ENCODE results near the gene CBR1. TPM values are rescaled to one million over a fixed set of nuclear protein-coding genes. Genes with fewer than 3 reads are reported as not detected.

CBR1 gene
- total and polyA plus RNA-seq, 4 donors, result 36.1 to 158 (median 74.4) TPM

DNA sequence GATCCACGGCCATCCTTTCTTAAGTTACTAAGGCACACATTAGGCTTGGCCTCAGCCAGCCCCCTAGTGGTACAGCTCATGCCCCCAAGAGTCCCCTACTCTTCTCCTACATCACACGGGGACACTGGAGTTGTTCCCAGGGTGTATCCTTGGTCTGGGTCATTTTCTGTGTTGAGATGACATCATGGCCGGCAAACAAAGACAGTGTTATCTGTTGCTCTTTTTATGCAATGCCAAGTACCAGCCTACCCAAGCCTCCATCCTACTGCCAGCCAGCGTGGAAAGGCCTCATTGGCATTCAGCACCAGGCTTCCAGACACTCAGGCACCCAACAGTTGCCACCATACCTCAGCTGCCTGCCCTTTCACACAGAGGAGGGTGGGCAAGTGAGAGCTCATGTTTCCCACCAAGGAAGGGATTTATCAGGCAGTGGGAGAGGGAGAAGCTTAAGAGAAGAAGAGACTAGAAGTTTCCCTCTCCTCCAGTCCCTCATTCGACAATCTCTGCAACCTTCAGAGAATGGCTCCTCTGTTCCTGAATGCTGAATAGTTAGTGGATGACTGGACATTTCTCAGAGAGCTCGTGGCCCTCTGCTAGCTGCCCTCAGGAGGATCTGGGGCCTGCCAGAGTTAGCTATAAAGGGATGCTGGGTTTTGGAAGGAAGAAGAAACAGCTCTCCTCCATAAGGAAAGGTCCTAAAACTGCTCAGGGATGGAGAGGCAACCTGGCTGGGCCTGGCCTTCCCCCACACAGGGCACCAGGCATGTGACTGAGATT lies 17.7 kb downstream of the CBR1 start:
- Histone ChIP-seq H3K9ac (ENCODE audit: insufficient read depth in 1 of 2, low read length in 2 of 2) (no peak overlapping the region), H3K27ac (ENCODE audit: low read depth in 1 of 2, low read length in 1 of 2) (no peak overlapping the region), H3K4me1 (ENCODE audit: control insufficient read depth in 5 of 5, insufficient read depth in 5 of 5, low read length in 5 of 5) (no peaks in the 10 kb centered on the region), H3K36me3 (ENCODE audit: control insufficient read depth in 4 of 4, insufficient read depth in 4 of 4, low read length in 4 of 4) (no peaks in the 10 kb centered on the region), H3K9me3 (ENCODE audit: control insufficient read depth in 4 of 4, insufficient read depth in 3 of 4, low read length in 3 of 4) (no peaks in the 10 kb centered on the region), H3K27me3 (ENCODE audit: control insufficient read depth in 3 of 3, insufficient read depth in 3 of 3, low read length in 2 of 3) (no peaks in the 10 kb centered on the region), H3K4me3 (no peak overlapping the region)
- DNase-seq, result no peak
- 79 to 89% methylated on average over 6 of the region's 6 CpGs for WGBS, 2 donors
- ATAC-seq (ENCODE audit: insufficient read depth, low FRiP score), result no peak
- TF ChIP-seq, protein P1, sequence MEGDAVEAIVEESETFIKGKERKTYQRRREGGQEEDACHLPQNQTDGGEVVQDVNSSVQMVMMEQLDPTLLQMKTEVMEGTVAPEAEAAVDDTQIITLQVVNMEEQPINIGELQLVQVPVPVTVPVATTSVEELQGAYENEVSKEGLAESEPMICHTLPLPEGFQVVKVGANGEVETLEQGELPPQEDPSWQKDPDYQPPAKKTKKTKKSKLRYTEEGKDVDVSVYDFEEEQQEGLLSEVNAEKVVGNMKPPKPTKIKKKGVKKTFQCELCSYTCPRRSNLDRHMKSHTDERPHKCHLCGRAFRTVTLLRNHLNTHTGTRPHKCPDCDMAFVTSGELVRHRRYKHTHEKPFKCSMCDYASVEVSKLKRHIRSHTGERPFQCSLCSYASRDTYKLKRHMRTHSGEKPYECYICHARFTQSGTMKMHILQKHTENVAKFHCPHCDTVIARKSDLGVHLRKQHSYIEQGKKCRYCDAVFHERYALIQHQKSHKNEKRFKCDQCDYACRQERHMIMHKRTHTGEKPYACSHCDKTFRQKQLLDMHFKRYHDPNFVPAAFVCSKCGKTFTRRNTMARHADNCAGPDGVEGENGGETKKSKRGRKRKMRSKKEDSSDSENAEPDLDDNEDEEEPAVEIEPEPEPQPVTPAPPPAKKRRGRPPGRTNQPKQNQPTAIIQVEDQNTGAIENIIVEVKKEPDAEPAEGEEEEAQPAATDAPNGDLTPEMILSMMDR (IDR thresholded peaks at IDR 0.05; ENCODE audit: control extremely low read depth, extremely low read depth), result no peak

DNA sequence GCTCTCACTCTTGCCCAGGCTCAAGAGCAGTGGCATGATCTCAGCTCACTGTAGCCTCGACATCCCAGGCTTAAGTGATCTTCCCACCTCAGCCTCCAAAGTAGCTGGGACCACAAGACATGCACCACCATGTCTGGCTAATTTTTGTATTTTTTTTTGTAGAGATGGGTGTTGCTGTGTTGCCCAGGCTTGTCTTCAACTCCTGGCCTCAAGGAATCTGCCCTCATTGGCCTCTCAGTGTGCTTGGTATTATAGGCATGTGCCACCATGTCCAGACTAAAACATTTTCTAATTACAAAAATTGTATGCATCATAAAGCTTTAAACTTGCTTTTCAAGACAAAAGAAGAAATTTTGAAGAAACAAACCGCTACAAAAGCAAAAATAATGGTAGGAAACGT lies 20.1 kb downstream of the CBR1 start:
- ATAC-seq (ENCODE audit: insufficient read depth, low FRiP score), result no peak
- no peaks in the 10 kb centered on the region for H3K27me3 ChIP-seq (ENCODE audit: control insufficient read depth in 3 of 3, insufficient read depth in 3 of 3, low read length in 2 of 3)
- no peak overlapping the region for H3K4me3 ChIP-seq
- peaks cover 0 to 4% (median 0%) of the 10 kb centered on the region in 4 donors for H3K9me3 ChIP-seq (ENCODE audit: control insufficient read depth in 4 of 4, insufficient read depth in 3 of 4, low read length in 3 of 4)
- H3K9ac ChIP-seq (ENCODE audit: insufficient read depth in 1 of 2, low read length in 2 of 2), result no peak overlapping the region
- H3K36me3 ChIP-seq (ENCODE audit: control insufficient read depth in 4 of 4, insufficient read depth in 4 of 4, low read length in 4 of 4), result no peaks in the 10 kb centered on the region
- no peak for DNase-seq
- H3K27ac ChIP-seq (ENCODE audit: low read depth in 1 of 2, low read length in 1 of 2), result no peak overlapping the region
- no peaks in the 10 kb centered on the region for H3K4me1 ChIP-seq (ENCODE audit: control insufficient read depth in 5 of 5, insufficient read depth in 5 of 5, low read length in 5 of 5)
- TF ChIP-seq, protein P1 (IDR thresholded peaks at IDR 0.05; ENCODE audit: control extremely low read depth, extremely low read depth), result no peak
- WGBS, 2 donors, result 80 to 94% methylated on average over 3 of the region's 3 CpGs

DNA sequence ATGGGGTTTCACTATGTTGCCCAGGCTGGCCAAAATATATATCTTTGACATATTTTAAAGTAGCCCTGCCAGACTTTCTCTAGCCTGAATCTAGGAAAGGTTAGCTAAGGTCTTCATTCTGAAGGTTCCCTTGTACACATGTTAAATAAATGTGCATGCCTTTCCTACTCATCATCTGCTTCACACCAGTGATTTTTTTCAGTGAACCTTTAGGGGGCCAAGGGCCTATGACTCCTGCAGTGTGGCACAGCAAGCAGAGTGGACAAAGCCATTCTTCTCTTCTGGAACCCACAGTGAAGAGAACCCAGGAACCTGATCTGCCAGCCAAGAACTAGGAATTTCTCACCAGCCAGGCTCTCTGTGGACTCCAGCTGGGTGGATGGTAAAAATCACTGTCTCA lies 22.9 kb downstream of the CBR1 start:
- H3K4me3 ChIP-seq, result no peak overlapping the region
- no peak overlapping the region for H3K9ac ChIP-seq (ENCODE audit: insufficient read depth in 1 of 2, low read length in 2 of 2)
- ATAC-seq (ENCODE audit: insufficient read depth, low FRiP score) (no peak), DNase-seq (no peak)
- no peak overlapping the region for H3K27ac ChIP-seq (ENCODE audit: low read depth in 1 of 2, low read length in 1 of 2)
- H3K27me3 ChIP-seq (ENCODE audit: control insufficient read depth in 3 of 3, insufficient read depth in 3 of 3, low read length in 2 of 3), result no peaks in the 10 kb centered on the region
- peaks cover 0 to 4% (median 0%) of the 10 kb centered on the region in 4 donors for H3K9me3 ChIP-seq (ENCODE audit: control insufficient read depth in 4 of 4, insufficient read depth in 3 of 4, low read length in 3 of 4)
- TF ChIP-seq, protein P1 (IDR thresholded peaks at IDR 0.05; ENCODE audit: control extremely low read depth, extremely low read depth), result no peak
- H3K4me1 ChIP-seq (ENCODE audit: control insufficient read depth in 5 of 5, insufficient read depth in 5 of 5, low read length in 5 of 5), result no peaks in the 10 kb centered on the region
- H3K36me3 ChIP-seq (ENCODE audit: control insufficient read depth in 4 of 4, insufficient read depth in 4 of 4, low read length in 4 of 4), result no peaks in the 10 kb centered on the region
